ENCODE measurements around the gene PBX3.

Gene PBX3

GRCh38 chr9:126015424-126015823, 268.3 kb downstream of the PBX3 start:
- no peaks in the 10 kb centered on the region for H4K20me1 ChIP-seq (ENCODE audit: insufficient read depth, low read length, poor library complexity, severe bottlenecking)
- no peak for TF ChIP-seq EZH2phosphoT487 (IDR thresholded peaks at IDR 0.05; ENCODE audit: borderline replicate concordance)
- TF ChIP-seq, protein P1, sequence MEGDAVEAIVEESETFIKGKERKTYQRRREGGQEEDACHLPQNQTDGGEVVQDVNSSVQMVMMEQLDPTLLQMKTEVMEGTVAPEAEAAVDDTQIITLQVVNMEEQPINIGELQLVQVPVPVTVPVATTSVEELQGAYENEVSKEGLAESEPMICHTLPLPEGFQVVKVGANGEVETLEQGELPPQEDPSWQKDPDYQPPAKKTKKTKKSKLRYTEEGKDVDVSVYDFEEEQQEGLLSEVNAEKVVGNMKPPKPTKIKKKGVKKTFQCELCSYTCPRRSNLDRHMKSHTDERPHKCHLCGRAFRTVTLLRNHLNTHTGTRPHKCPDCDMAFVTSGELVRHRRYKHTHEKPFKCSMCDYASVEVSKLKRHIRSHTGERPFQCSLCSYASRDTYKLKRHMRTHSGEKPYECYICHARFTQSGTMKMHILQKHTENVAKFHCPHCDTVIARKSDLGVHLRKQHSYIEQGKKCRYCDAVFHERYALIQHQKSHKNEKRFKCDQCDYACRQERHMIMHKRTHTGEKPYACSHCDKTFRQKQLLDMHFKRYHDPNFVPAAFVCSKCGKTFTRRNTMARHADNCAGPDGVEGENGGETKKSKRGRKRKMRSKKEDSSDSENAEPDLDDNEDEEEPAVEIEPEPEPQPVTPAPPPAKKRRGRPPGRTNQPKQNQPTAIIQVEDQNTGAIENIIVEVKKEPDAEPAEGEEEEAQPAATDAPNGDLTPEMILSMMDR (conservative IDR thresholded peaks at IDR 0.05; ENCODE audit: low read length), result no peak
- H3K9me3 ChIP-seq (ENCODE audit: insufficient read depth, low read depth, low read length), result no peaks in the 10 kb centered on the region

DNA sequence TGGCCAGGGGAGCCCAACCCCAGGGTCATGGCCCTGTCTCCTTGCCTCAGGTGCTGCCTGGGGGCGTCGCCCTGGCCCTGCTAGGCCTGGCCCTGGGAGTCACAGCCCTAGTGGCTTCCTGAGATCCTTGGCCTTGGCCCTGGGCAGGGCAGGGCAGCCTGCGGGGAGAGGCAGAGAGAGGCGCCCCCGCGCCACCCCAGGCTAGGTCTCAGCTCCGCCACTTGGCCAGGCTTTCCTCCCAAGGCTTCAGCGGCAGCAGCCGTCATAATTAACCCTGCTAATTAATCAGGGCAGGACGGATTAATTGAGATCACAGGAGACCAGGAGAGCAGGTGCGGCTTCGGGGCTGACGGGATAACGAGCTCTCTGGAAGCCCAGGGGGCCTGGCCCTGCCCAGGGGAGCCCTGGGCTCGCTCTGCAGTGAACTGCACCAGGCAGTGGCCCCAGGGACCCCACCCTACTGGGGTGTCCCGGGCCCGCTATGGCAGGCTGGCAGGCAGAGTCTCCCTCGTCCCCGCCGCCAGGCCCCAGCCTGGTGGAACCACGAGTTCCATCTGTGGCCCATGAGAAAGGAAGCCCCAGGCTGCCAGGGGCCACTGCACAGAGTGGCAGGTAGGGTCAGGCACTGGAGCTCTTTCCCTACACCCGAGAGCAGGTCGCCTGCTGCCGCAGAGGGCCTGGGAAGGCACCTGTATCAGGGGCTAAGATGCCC, 269.6 kb downstream of the PBX3 start:
- no peaks in the 10 kb centered on the region for H3K9me2 ChIP-seq (replicated peaks; ENCODE audit: low read depth, low read length)
- H2AFZ ChIP-seq (ENCODE audit: low read length), result no peak overlapping the region
- H3K4me3 ChIP-seq (ENCODE audit: low read length, poor library complexity, severe bottlenecking), result no peak overlapping the region
- no peaks in the 10 kb centered on the region for H3K36me3 ChIP-seq (ENCODE audit: insufficient read depth, low read length)
- H3K79me2 ChIP-seq (ENCODE audit: insufficient read depth, low read length), result no peaks in the 10 kb centered on the region
- H3F3A ChIP-seq (ENCODE audit: low read depth), result no peaks in the 10 kb centered on the region
- no peaks in the 10 kb centered on the region for H4K20me1 ChIP-seq (ENCODE audit: insufficient read depth, low read length, poor library complexity, severe bottlenecking)
- H3K4me2 ChIP-seq (ENCODE audit: low read depth, low read length, poor library complexity, severe bottlenecking), result no peak overlapping the region
- TF ChIP-seq, protein P1 (conservative IDR thresholded peaks at IDR 0.05; ENCODE audit: low read length), result no peak
- TF ChIP-seq EZH2phosphoT487 (IDR thresholded peaks at IDR 0.05; ENCODE audit: borderline replicate concordance), result no peak
- H3K4me1 ChIP-seq (ENCODE audit: insufficient read depth, low read length, poor library complexity, severe bottlenecking), result no peaks in the 10 kb centered on the region
- H3K27me3 ChIP-seq (ENCODE audit: insufficient read depth, low read length, poor library complexity, severe bottlenecking), result no peaks in the 10 kb centered on the region
- H3K9me3 ChIP-seq (ENCODE audit: insufficient read depth, low read depth, low read length), result no peaks in the 10 kb centered on the region
- no peak overlapping the region for H3K9ac ChIP-seq (ENCODE audit: low read depth, low read length, poor library complexity, severe bottlenecking)

More at GRCh38 chr9:126015424-126015823, 268.3 kb downstream of the PBX3 start:
- Histone ChIP-seq H3K4me3 (ENCODE audit: low read length, poor library complexity, severe bottlenecking) (no peak overlapping the region), H3K9ac (ENCODE audit: low read depth, low read length, poor library complexity, severe bottlenecking) (no peak overlapping the region), H3K9me2 (replicated peaks; ENCODE audit: low read depth, low read length) (no peaks in the 10 kb centered on the region), H3K79me2 (ENCODE audit: insufficient read depth, low read length) (no peaks in the 10 kb centered on the region), H3K4me1 (ENCODE audit: insufficient read depth, low read length, poor library complexity, severe bottlenecking) (no peaks in the 10 kb centered on the region), H3K4me2 (ENCODE audit: low read depth, low read length, poor library complexity, severe bottlenecking) (no peak overlapping the region), H3K27me3 (ENCODE audit: insufficient read depth, low read length, poor library complexity, severe bottlenecking) (no peaks in the 10 kb centered on the region), H3F3A (ENCODE audit: low read depth) (no peaks in the 10 kb centered on the region), H3K36me3 (ENCODE audit: insufficient read depth, low read length) (no peaks in the 10 kb centered on the region), H2AFZ (ENCODE audit: low read length) (no peak overlapping the region)
